HCT116 (cell line): ENCODE data around the gene NFKBIZ.

Experiments
- CTCF ChIP-seq, 3 experiments: fragments of 200-600 bp in 1 of 3; sonication (generic) in 1 of 3; IDR thresholded peaks in 2 of 3; conservative IDR thresholded peaks in 1 of 3; 2 replicates each; pipeline ENCODE4 v1.5.1; 2012 to 2017; ENCODE audit warnings: low read depth in 2 of 3, low read length in 2 of 3, antibody characterized with exemption in 1 of 3, borderline replicate concordance in 1 of 3, control low read depth in 1 of 3, mild to moderate bottlenecking in 1 of 3, mixed read lengths in 1 of 3, mixed run types in 1 of 3, moderate library complexity in 1 of 3; ENCODE audit not compliant: insufficient read depth in 1 of 3
- EZH2 ChIP-seq: fragments of 200-600 bp; sonication (generic); IDR thresholded peaks from 2 replicates; pipeline ENCODE4 v1.6.1; 2017; ENCODE audit warnings: antibody characterized with exemption, mixed run types
- EZH2phosphoT487 ChIP-seq: fragments of 200-600 bp; IDR thresholded peaks from 2 replicates; pipeline ENCODE4 v1.6.1; 2018; ENCODE audit warnings: antibody characterized with exemption, borderline replicate concordance
- POLR2A ChIP-seq: IDR thresholded peaks from 2 replicates; pipeline ENCODE4 v1.7.0; 2011; ENCODE audit warnings: borderline replicate concordance; ENCODE audit not compliant: insufficient read depth, insufficient read length; ENCODE audit errors: extremely low read depth
- POLR2AphosphoS5 ChIP-seq: IDR thresholded peaks from 2 replicates; pipeline ENCODE4 v1.6.1; 2011; ENCODE audit warnings: mild to moderate bottlenecking, low read depth, low read length, moderate library complexity
- SIN3A ChIP-seq: IDR thresholded peaks from 2 replicates; pipeline ENCODE4 v1.6.1; 2012; ENCODE audit warnings: low read depth
- SP1 ChIP-seq: IDR thresholded peaks from 2 replicates; pipeline ENCODE4 v1.6.1; 2012; ENCODE audit warnings: low read depth
- TCF7L2 ChIP-seq: IDR thresholded peaks from 2 replicates; pipeline ENCODE4 v1.7.0; 2011; ENCODE audit warnings: borderline replicate concordance, inconsistent platforms; ENCODE audit not compliant: insufficient read depth, insufficient read length; ENCODE audit errors: extremely low read depth
- TF ChIP-seq, protein P1 (sequence below): IDR thresholded peaks from 2 replicates; pipeline ENCODE4 v1.6.1; 2012

GRCh38 chr3:101840066-101840465 lies 9.2 kb upstream of the NFKBIZ start:
- no peak for TF ChIP-seq POLR2AphosphoS5
- no peak for TF ChIP-seq CTCF (IDR thresholded peaks at IDR 0.05 in 2 of 3, conservative IDR thresholded peaks at IDR 0.05 in 1 of 3; ENCODE audit: borderline replicate concordance in 1 of 3, insufficient read depth in 1 of 3, low read depth in 2 of 3, low read length in 2 of 3)
- no peak for TF ChIP-seq TCF7L2
- TF ChIP-seq EZH2 = no peak
- no peak for TF ChIP-seq SIN3A
- no peak for TF ChIP-seq EZH2phosphoT487
- no peak for TF ChIP-seq POLR2A
- TF ChIP-seq SP1 = no peak
- TF ChIP-seq, protein P1, sequence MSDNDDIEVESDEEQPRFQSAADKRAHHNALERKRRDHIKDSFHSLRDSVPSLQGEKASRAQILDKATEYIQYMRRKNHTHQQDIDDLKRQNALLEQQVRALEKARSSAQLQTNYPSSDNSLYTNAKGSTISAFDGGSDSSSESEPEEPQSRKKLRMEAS = no peak
